CD4-positive, alpha-beta T cell treated with Interleukin-6 at 100 ng/mL for 8 hours (primary cell): Measurements from ENCODE around the gene NFIC.

ENCODE experiments used
- DNase-seq: peaks from one replicate; pipeline ENCODE4 v3.0.0-alpha.2; 2020; ENCODE audit warnings: mixed read lengths, low spot score

The NFIC gene

GRCh38 chr19:3359919-3360420, 6.4 kb upstream of the NFIC start:
- no peak for DNase-seq

GRCh38 chr19:3360421-3361383, 5.7 kb upstream of the NFIC start:
- DNase-seq = peak; percentile 71

GRCh38 chr19:3361384-3362216, 4.8 kb upstream of the NFIC start:
- DNase-seq = no peak

GRCh38 chr19:3362217-3362906, 4.0 kb upstream of the NFIC start:
- DNase-seq = no peak

GRCh38 chr19:3363841-3364500, 2.4 kb upstream of the NFIC start:
- no peak for DNase-seq

- DNase-seq = no peak
Observed at GRCh38 chr19:3364501-3364858, 1.9 kb upstream of the NFIC start.

GRCh38 chr19:3365093-3365835, 1.1 kb upstream of the NFIC start:
- no peak for DNase-seq

- DNase-seq = no peak
Observed at GRCh38 chr19:3366753-3367627, 607 bp downstream of the NFIC start.

GRCh38 chr19:3367628-3368440, 1.5 kb downstream of the NFIC start:
- no peak for DNase-seq

- no peak for DNase-seq
Observed at GRCh38 chr19:3368441-3368795, 2.0 kb downstream of the NFIC start.

GRCh38 chr19:3368848-3369336, 2.5 kb downstream of the NFIC start:
- DNase-seq = no peak

GRCh38 chr19:3369337-3370213, 3.2 kb downstream of the NFIC start:
- no peak for DNase-seq

- no peak for DNase-seq
Observed at GRCh38 chr19:3370214-3370720, 3.9 kb downstream of the NFIC start.

- DNase-seq = no peak
Observed at GRCh38 chr19:3370728-3371591, 4.6 kb downstream of the NFIC start.

- DNase-seq = no peak
Observed at GRCh38 chr19:3372413-3372812, 6.0 kb downstream of the NFIC start.

- no peak for DNase-seq
Observed at GRCh38 chr19:3373971-3374368, 7.6 kb downstream of the NFIC start.
